ENCODE data around the gene PPP2R5C.
"Not testable (repeated sequence)": the region's sequence is repeated elsewhere in the genome, so short reads cannot be mapped to it uniquely, and the experiment has no call there.

Gene PPP2R5C

DNA sequence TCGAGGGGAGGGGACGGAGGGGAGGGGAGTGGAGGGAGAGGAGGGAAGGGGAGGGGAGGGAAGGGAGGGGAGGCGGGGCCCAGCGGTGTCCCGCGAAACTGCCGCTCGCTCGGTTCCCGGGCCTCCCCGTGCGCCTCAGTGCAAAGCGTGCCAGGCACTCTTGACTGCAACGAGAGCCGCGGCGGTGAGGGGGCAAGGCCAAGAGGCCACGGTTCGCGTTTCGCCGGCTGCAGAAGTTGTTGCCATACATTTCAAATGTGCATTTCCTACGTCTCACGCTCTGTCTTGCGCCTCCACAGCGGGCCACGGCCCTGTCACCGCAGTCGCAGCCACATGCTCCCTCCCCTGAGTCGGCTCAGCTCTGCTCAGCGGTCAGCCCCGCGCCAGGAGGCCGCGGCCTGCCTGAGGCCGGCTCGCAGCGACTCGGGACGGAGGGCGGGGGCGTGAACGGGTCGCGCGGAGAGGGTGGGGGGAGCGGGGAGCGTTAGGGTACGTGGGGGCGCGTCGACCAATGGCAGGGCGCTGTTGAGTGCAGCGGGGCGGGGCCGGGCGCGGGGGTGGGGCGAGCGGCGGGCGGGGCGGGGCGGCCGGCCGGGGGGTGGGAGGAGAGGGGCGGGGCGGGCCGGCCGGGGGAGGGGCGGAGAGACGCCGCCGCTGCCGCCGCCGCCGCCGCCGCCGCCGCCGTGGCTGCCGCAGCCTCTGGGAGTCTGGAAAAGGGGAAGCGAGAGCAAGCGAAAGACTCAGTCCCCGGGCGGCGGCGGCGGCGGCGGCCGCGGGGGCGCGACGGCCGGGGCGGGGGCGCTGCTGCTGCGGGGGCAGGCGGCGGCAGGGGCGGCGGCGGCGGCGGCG is at the start of gene PPP2R5C:
PPP2R5C (plus strand) TSS at position 678 of the 849 bp plus-strand sequence. CDS start 185 bp downstream, outside the sequence.
- TF ChIP-seq, protein P1, sequence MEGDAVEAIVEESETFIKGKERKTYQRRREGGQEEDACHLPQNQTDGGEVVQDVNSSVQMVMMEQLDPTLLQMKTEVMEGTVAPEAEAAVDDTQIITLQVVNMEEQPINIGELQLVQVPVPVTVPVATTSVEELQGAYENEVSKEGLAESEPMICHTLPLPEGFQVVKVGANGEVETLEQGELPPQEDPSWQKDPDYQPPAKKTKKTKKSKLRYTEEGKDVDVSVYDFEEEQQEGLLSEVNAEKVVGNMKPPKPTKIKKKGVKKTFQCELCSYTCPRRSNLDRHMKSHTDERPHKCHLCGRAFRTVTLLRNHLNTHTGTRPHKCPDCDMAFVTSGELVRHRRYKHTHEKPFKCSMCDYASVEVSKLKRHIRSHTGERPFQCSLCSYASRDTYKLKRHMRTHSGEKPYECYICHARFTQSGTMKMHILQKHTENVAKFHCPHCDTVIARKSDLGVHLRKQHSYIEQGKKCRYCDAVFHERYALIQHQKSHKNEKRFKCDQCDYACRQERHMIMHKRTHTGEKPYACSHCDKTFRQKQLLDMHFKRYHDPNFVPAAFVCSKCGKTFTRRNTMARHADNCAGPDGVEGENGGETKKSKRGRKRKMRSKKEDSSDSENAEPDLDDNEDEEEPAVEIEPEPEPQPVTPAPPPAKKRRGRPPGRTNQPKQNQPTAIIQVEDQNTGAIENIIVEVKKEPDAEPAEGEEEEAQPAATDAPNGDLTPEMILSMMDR (IDR thresholded peaks at IDR 0.05; ENCODE audit: insufficient read depth, low read depth, low read length, missing control alignments), result no peak
- H3K4me3 ChIP-seq (ENCODE audit: low read length), result peak within 1 kb of the TSS; percentile 81
- peak; percentile 90 for DNase-seq (ENCODE audit: low read depth)

DNA sequence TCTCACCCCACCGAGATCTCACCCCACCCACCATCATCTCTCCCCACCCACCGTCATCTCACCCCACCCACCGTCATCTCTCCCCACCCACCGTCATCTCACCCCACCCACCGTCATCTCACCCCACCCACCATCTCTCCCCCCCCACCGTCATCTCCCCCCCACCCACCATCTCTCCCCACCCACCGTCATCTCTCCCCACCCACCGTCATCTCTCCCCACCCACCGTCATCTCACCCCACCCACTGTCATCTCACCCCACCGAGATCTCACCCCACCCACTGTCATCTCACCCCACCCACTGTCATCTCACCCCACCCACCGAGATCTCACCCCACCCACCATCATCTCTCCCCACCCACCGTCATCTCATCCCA is 49.7 kb upstream of the PPP2R5C start:
- DNase-seq (ENCODE audit: low read depth), result not testable (repeated sequence)

GRCh38 chr14:101712341-101712740 is 49.2 kb upstream of the PPP2R5C start:
- DNase-seq (ENCODE audit: low read depth); H3K4me3 ChIP-seq (ENCODE audit: low read length): not testable (repeated sequence)

More for the DNA sequence above, 49.7 kb upstream of the PPP2R5C start:
- not testable (repeated sequence) for H3K4me3 ChIP-seq (ENCODE audit: low read length)

GRCh38 chr14:101713091-101713490 is 48.4 kb upstream of the PPP2R5C start:
- H3K4me3 ChIP-seq (ENCODE audit: low read length); DNase-seq (ENCODE audit: low read depth): not testable (repeated sequence)

DNA sequence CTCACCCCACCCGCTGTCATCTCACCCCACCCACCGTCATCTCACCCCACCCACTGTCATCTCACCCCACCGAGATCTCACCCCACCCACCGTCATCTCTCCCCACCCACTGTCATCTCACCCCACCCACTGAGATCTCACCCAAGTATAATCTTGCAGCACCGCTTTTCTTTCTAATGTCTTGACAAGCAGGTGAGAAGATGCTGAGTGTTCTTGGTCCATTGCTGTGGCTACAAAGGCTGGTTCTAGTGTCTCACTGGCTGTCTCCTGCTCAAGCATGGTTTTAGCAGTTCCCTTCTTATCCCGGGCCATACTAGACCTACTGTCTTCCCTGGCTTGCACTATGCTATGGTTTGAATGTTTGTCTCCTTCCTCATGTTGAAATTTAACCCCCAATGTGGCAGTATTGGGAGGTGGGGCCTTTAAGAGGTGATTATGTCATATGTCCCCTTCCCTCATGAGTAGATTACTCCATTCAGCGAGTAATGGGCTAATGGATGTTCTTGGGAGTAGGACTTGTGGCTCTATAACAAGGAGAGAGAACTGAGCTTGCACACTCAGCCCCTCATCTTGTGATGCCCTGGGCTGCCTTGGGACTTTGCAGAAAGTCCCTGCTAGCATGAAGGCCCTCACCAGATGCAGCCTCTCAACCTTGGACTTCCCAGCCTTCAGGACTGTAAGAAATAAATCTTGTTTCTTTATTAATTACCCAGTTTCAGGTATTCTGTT is 47.7 kb upstream of the PPP2R5C start:
- TF ChIP-seq, protein P1 (IDR thresholded peaks at IDR 0.05; ENCODE audit: insufficient read depth, low read depth, low read length, missing control alignments), result no peak
- no peak for DNase-seq (ENCODE audit: low read depth)
- H3K4me3 ChIP-seq (ENCODE audit: low read length), result no peak overlapping the region

- TF ChIP-seq, protein P1 (IDR thresholded peaks at IDR 0.05; ENCODE audit: insufficient read depth, low read depth, low read length, missing control alignments), result no peak
- no peak for DNase-seq (ENCODE audit: low read depth)
- H3K4me3 ChIP-seq (ENCODE audit: low read length), result no peak overlapping the region
Measured at GRCh38 chr14:101714394-101714793, 47.1 kb upstream of the PPP2R5C start.

- DNase-seq (ENCODE audit: low read depth), result no peak
- TF ChIP-seq, protein P1 (IDR thresholded peaks at IDR 0.05; ENCODE audit: insufficient read depth, low read depth, low read length, missing control alignments), result no peak
- no peak overlapping the region for H3K4me3 ChIP-seq (ENCODE audit: low read length)
Measured at GRCh38 chr14:101715210-101716076, 46.1 kb upstream of the PPP2R5C start.
